ENCODE measurements around the gene AATK.

DNA sequence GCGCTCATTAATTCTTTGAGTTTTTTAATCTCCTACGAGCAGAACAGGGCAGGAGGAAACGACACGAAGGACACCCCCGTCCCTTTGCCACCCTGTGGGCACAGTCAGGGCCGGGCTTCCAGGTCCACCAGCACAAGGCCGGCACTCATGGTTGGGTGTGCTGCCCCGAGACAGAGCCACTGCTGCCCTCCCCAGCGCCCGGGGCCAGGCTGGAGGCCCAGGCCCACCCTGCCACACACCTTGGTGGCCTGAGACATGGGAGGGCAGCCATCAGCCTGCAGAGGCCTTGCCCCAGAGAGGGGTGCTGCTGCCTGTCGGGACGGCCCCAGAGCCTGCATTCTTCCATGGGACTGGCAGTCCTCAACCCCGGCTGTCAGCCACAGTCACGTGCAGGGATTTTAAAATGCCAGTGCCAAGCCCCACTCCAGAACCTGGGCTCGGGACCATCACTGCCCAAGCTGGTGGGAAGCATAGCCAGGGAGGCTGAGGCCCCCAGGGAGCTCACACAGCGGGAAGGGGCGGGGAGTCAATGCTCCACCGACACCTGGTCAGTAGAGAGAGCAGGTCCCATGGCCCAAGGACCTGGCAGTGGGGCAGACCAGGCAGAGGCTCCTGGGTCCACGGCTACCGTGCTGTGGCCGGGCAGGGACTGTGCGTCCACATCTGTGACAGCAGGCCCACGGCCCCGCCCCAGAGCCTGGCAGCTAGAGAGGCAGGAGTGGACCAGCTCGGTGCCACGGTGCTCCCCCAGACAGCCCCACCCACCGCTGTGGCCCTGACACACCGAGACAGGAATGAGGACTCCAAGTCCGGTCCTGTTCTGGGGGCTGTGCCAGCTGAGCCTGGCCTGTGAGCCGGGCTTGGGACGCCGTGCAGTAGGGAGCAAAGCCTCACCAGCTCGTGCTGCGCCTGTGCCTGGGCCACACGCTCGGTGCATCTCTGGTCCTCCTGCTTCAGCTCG is 29.2 kb upstream of the AATK start:
- TF ChIP-seq, protein P1, sequence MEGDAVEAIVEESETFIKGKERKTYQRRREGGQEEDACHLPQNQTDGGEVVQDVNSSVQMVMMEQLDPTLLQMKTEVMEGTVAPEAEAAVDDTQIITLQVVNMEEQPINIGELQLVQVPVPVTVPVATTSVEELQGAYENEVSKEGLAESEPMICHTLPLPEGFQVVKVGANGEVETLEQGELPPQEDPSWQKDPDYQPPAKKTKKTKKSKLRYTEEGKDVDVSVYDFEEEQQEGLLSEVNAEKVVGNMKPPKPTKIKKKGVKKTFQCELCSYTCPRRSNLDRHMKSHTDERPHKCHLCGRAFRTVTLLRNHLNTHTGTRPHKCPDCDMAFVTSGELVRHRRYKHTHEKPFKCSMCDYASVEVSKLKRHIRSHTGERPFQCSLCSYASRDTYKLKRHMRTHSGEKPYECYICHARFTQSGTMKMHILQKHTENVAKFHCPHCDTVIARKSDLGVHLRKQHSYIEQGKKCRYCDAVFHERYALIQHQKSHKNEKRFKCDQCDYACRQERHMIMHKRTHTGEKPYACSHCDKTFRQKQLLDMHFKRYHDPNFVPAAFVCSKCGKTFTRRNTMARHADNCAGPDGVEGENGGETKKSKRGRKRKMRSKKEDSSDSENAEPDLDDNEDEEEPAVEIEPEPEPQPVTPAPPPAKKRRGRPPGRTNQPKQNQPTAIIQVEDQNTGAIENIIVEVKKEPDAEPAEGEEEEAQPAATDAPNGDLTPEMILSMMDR (conservative IDR thresholded peaks at IDR 0.05; ENCODE audit: low read depth in 2 of 2): no peak
- TF ChIP-seq, protein P2, sequence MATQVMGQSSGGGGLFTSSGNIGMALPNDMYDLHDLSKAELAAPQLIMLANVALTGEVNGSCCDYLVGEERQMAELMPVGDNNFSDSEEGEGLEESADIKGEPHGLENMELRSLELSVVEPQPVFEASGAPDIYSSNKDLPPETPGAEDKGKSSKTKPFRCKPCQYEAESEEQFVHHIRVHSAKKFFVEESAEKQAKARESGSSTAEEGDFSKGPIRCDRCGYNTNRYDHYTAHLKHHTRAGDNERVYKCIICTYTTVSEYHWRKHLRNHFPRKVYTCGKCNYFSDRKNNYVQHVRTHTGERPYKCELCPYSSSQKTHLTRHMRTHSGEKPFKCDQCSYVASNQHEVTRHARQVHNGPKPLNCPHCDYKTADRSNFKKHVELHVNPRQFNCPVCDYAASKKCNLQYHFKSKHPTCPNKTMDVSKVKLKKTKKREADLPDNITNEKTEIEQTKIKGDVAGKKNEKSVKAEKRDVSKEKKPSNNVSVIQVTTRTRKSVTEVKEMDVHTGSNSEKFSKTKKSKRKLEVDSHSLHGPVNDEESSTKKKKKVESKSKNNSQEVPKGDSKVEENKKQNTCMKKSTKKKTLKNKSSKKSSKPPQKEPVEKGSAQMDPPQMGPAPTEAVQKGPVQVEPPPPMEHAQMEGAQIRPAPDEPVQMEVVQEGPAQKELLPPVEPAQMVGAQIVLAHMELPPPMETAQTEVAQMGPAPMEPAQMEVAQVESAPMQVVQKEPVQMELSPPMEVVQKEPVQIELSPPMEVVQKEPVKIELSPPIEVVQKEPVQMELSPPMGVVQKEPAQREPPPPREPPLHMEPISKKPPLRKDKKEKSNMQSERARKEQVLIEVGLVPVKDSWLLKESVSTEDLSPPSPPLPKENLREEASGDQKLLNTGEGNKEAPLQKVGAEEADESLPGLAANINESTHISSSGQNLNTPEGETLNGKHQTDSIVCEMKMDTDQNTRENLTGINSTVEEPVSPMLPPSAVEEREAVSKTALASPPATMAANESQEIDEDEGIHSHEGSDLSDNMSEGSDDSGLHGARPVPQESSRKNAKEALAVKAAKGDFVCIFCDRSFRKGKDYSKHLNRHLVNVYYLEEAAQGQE (IDR thresholded peaks at IDR 0.05; ENCODE audit: unreplicated experiment): no peak
- TF ChIP-seq POLR2AphosphoS5 (IDR thresholded peaks at IDR 0.05; ENCODE audit: low read depth): no peak
- no peak for TF ChIP-seq EZH2 (IDR thresholded peaks at IDR 0.05; ENCODE audit: low read depth, unreplicated experiment)
- TF ChIP-seq, protein P3, sequence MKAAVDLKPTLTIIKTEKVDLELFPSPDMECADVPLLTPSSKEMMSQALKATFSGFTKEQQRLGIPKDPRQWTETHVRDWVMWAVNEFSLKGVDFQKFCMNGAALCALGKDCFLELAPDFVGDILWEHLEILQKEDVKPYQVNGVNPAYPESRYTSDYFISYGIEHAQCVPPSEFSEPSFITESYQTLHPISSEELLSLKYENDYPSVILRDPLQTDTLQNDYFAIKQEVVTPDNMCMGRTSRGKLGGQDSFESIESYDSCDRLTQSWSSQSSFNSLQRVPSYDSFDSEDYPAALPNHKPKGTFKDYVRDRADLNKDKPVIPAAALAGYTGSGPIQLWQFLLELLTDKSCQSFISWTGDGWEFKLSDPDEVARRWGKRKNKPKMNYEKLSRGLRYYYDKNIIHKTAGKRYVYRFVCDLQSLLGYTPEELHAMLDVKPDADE (IDR thresholded peaks at IDR 0.05): no peak
- no peak for TF ChIP-seq EZH2phosphoT487 (IDR thresholded peaks at IDR 0.05; ENCODE audit: unreplicated experiment)
- no peak for TF ChIP-seq JUNB (IDR thresholded peaks at IDR 0.05; ENCODE audit: unreplicated experiment)
- TF ChIP-seq ZNF331 (CRISPR knock-in tag; IDR thresholded peaks at IDR 0.05; ENCODE audit: low read depth): no peak
- TF ChIP-seq ZNF114 (CRISPR knock-in tag; IDR thresholded peaks at IDR 0.05): no peak
- TF ChIP-seq CREB1 (CRISPR knock-in tag; IDR thresholded peaks at IDR 0.05; ENCODE audit: low read depth): no peak
- no peak for TF ChIP-seq STAT1 (IDR thresholded peaks at IDR 0.05; ENCODE audit: unreplicated experiment)
- TF ChIP-seq, protein P4, sequence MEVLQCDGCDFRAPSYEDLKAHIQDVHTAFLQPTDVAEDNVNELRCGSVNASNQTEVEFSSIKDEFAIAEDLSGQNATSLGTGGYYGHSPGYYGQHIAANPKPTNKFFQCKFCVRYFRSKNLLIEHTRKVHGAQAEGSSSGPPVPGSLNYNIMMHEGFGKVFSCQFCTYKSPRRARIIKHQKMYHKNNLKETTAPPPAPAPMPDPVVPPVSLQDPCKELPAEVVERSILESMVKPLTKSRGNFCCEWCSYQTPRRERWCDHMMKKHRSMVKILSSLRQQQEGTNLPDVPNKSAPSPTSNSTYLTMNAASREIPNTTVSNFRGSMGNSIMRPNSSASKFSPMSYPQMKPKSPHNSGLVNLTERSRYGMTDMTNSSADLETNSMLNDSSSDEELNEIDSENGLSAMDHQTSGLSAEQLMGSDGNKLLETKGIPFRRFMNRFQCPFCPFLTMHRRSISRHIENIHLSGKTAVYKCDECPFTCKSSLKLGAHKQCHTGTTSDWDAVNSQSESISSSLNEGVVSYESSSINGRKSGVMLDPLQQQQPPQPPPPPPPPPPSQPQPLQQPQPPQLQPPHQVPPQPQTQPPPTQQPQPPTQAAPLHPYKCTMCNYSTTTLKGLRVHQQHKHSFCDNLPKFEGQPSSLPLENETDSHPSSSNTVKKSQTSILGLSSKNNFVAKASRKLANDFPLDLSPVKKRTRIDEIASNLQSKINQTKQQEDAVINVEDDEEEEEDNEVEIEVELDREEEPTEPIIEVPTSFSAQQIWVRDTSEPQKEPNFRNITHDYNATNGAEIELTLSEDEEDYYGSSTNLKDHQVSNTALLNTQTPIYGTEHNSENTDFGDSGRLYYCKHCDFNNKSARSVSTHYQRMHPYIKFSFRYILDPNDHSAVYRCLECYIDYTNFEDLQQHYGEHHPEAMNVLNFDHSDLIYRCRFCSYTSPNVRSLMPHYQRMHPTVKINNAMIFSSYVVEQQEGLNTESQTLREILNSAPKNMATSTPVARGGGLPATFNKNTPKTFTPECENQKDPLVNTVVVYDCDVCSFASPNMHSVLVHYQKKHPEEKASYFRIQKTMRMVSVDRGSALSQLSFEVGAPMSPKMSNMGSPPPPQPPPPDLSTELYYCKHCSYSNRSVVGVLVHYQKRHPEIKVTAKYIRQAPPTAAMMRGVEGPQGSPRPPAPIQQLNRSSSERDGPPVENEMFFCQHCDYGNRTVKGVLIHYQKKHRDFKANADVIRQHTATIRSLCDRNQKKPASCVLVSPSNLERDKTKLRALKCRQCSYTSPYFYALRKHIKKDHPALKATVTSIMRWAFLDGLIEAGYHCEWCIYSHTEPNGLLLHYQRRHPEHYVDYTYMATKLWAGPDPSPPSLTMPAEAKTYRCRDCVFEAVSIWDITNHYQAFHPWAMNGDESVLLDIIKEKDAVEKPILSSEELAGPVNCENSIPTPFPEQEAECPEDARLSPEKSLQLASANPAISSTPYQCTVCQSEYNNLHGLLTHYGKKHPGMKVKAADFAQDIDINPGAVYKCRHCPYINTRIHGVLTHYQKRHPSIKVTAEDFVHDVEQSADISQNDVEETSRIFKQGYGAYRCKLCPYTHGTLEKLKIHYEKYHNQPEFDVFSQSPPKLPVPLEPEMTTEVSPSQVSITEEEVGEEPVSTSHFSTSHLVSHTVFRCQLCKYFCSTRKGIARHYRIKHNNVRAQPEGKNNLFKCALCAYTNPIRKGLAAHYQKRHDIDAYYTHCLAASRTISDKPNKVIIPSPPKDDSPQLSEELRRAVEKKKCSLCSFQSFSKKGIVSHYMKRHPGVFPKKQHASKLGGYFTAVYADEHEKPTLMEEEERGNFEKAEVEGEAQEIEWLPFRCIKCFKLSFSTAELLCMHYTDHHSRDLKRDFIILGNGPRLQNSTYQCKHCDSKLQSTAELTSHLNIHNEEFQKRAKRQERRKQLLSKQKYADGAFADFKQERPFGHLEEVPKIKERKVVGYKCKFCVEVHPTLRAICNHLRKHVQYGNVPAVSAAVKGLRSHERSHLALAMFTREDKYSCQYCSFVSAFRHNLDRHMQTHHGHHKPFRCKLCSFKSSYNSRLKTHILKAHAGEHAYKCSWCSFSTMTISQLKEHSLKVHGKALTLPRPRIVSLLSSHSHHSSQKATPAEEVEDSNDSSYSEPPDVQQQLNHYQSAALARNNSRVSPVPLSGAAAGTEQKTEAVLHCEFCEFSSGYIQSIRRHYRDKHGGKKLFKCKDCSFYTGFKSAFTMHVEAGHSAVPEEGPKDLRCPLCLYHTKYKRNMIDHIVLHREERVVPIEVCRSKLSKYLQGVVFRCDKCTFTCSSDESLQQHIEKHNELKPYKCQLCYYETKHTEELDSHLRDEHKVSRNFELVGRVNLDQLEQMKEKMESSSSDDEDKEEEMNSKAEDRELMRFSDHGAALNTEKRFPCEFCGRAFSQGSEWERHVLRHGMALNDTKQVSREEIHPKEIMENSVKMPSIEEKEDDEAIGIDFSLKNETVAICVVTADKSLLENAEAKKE (CRISPR knock-in tag; IDR thresholded peaks at IDR 0.05): no peak
- no peak for TF ChIP-seq NANOG (IDR thresholded peaks at IDR 0.05; ENCODE audit: borderline replicate concordance)

Measured in GM23338 (cell line).